WERI-Rb-1 (cell line): ENCODE measurements around the gene PTPMT1.

Experiments
- DNase-seq: peaks from one replicate; pipeline ENCODE4 v3.0.0-alpha.2; 2020
- H3K27ac ChIP-seq: fragments of 250-450 bp; sonication (Bioruptor Pico); 2 replicates; pipeline ENCODE4 v1.5.1; 2020; ENCODE audit warnings: mild to moderate bottlenecking, moderate library complexity
- H3K27me3 ChIP-seq: fragments of 250-450 bp; sonication (Bioruptor Pico); 2 replicates; pipeline ENCODE4 v1.5.1; 2021; ENCODE audit warnings: mild to moderate bottlenecking, low read depth, moderate library complexity; ENCODE audit not compliant: insufficient read depth, severe bottlenecking
- H3K36me3 ChIP-seq: fragments of 250-450 bp; sonication (Bioruptor Pico); 2 replicates; pipeline ENCODE4 v1.5.1; 2020; ENCODE audit warnings: mild to moderate bottlenecking, moderate library complexity
- H3K4me3 ChIP-seq: 2 replicates; pipeline ENCODE4 v1.5.1; 2011; ENCODE audit warnings: low read depth, mild to moderate bottlenecking, control low read depth, low read length
- H3K9me3 ChIP-seq: fragments of 250-450 bp; sonication (Bioruptor Pico); 2 replicates; pipeline ENCODE4 v1.5.1; 2021; ENCODE audit warnings: mild to moderate bottlenecking, moderate library complexity; ENCODE audit not compliant: severe bottlenecking
- CTCF ChIP-seq: IDR thresholded peaks from 2 replicates; pipeline ENCODE4 v1.5.1; 2011; ENCODE audit warnings: low read depth, mild to moderate bottlenecking, control low read depth, inconsistent platforms, low read length

The PTPMT1 gene

GRCh38 chr11:47571895-47572294 lies 6.5 kb downstream of the PTPMT1 start:
- Histone ChIP-seq H3K27me3 (no peaks in the 10 kb centered on the region), H3K36me3 (peaks cover 67% of the 10 kb centered on the region), H3K9me3 (no peaks in the 10 kb centered on the region), H3K27ac (peak overlapping the region; percentile 66), H3K4me3 (no peak overlapping the region)
- TF ChIP-seq CTCF, result no peak
- no peak for DNase-seq

- H3K4me3 ChIP-seq, result no peak overlapping the region
- H3K27me3 ChIP-seq, result no peaks in the 10 kb centered on the region
- DNase-seq, result peak; percentile 75
- H3K36me3 ChIP-seq, result peaks cover 73% of the 10 kb centered on the region
- peak overlapping the region; percentile 66 for H3K27ac ChIP-seq
- no peaks in the 10 kb centered on the region for H3K9me3 ChIP-seq
- no peak for TF ChIP-seq CTCF
Measured at GRCh38 chr11:47572715-47573255, 7.4 kb downstream of the PTPMT1 start.

- DNase-seq, result no peak
- peaks cover 74% of the 10 kb centered on the region for H3K36me3 ChIP-seq
- no peaks in the 10 kb centered on the region for H3K9me3 ChIP-seq
- no peaks in the 10 kb centered on the region for H3K27me3 ChIP-seq
- no peak overlapping the region for H3K4me3 ChIP-seq
- TF ChIP-seq CTCF, result no peak
- H3K27ac ChIP-seq, result peak overlapping the region; percentile 66
Measured at GRCh38 chr11:47573321-47573720, 7.9 kb downstream of the PTPMT1 start.

GRCh38 chr11:47577460-47578041 lies 12.2 kb downstream of the PTPMT1 start:
- Histone ChIP-seq H3K27me3 (no peaks in the 10 kb centered on the region), H3K9me3 (no peaks in the 10 kb centered on the region), H3K36me3 (peaks cover 80% of the 10 kb centered on the region), H3K4me3 (no peak overlapping the region), H3K27ac (peak overlapping the region; percentile 98)
- DNase-seq, result no peak
- TF ChIP-seq CTCF, result no peak

- Histone ChIP-seq H3K27me3 (no peaks in the 10 kb centered on the region), H3K36me3 (peaks cover 80% of the 10 kb centered on the region), H3K27ac (peak within 1 kb of the TSS; percentile 98), H3K4me3 (peak within 1 kb of the TSS; percentile 74), H3K9me3 (no peaks in the 10 kb centered on the region)
- no peak for TF ChIP-seq CTCF
- peak; percentile 95 for DNase-seq
Measured at GRCh38 chr11:47578524-47579494, 13.4 kb downstream of the PTPMT1 start, which contains the start of the genes KBTBD4 and NDUFS3. TSS of gene KBTBD4 (minus strand) at chr11:47578970. CDS start at chr11:47578951, 19 bp downstream. TSS of gene NDUFS3 (plus strand) at chr11:47579074. CDS start at chr11:47579092, 18 bp downstream.
